ENCODE measurements around the gene FAM180A.
"Not testable (repeated sequence)": the region's sequence is repeated elsewhere in the genome, so short reads cannot be mapped to it uniquely, and the experiment has no call there.

Gene FAM180A

DNA sequence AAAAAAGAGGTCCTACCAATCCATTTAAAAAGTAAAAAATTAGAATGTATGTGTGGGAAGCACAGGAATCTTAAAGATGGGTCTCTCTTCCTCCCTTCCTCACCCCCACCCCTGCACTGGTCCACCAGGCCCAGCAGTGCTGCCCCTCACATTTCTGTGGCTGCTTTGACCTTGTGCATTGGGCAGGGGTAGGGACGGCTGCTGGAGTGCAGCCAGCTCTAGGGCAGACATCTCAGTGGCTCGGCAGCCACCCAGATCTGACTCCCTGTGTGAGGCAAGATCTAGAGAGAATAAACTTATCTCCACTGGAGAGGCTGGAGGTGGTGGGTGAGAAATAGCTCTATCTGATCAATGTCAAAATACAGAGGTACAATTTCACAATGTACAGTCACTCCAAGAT lies 6.7 kb downstream of the FAM180A start:
- no peak for DNase-seq (ENCODE audit: low read depth)

DNA sequence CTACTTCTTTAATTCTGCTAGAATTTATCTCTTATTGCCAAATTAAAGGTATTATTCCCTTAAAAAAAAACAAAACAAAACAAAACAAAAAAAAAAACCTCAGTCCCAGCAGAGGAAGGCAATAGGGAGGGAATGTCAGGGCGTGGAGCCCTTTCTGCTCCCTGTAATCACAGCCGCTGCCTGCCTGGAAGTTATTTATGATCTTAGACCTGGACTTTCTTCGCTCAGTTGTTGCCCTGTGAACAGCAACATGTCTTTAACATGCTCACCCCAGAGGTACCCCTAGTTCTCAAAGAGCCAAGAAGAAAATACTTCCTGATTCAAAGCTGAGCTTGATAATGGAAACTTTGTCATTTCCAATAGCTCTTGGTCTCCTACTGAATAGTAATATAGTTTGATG lies 7.7 kb downstream of the FAM180A start:
- DNase-seq (ENCODE audit: low read depth) = no peak

DNA sequence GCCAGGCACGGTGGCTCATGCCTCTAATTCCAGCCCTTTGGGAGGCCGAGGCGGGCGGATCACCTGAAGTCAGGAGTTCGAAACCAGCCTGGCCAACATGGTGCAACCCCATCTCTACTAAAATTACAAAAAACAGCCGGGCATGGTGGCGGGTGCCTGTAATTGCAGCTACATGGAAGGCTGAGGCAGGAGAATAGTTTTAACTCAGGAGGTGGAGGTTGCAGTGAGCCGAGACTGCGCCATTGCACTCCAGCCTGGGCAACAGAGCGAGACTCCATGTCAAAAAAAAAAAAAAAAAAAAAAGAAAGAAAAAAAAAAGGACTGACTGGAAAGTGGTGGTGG lies 11.3 kb downstream of the FAM180A start:
- not testable (repeated sequence) for DNase-seq (ENCODE audit: low read depth)

DNA sequence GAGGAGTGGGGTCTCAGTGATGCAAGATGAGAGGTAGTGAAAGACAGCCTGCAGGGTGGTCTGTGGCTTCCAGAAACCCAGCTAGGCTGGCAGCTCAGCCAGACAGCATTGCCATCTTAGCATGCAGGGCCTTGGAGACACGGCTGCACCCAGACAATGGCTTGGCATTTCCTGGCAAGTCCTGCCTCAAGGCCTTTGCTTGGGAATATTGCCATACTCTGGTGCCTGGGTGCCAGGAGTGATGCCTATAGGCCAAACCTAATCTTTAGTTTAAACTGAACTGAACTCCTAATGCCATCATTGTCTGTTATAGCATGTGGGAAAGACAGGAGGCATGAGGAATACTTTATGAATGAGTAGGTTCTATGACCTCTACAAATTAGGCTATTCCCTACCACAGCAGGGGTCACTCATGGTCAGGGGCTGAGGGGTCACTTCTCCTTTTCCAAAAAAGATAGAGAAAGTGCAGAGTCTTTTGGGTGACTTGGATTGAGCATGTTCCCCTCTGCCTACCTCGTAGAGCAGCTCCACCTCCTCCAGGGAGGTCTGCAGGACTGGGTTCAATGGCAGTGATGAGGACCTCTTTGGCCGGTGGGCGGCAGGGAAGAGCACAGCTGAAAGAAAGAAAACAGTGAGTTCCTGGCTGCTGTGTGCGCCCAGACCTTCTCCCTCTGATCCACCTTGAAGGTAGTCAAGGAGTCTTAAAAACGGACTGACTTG lies 11.9 kb downstream of the FAM180A start:
- DNase-seq (ENCODE audit: low read depth) = no peak

DNA sequence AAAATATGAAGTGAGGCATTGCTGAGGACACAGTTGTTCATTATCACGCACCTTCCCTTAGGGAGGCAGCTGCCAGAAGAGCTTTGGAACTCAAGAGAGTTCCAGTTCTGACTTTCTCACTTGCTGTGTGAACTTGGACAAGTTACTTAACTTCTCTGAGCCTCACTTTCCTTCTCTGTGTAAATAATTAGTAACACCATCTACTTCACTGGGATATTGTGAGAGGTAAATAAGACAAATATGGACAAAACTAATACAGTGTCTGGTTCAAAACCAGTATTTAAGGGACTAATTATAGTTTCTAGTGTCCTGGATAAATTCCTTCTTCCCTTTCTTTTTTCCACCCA lies 14.3 kb downstream of the FAM180A start:
- DNase-seq (ENCODE audit: low read depth) = no peak

DNA sequence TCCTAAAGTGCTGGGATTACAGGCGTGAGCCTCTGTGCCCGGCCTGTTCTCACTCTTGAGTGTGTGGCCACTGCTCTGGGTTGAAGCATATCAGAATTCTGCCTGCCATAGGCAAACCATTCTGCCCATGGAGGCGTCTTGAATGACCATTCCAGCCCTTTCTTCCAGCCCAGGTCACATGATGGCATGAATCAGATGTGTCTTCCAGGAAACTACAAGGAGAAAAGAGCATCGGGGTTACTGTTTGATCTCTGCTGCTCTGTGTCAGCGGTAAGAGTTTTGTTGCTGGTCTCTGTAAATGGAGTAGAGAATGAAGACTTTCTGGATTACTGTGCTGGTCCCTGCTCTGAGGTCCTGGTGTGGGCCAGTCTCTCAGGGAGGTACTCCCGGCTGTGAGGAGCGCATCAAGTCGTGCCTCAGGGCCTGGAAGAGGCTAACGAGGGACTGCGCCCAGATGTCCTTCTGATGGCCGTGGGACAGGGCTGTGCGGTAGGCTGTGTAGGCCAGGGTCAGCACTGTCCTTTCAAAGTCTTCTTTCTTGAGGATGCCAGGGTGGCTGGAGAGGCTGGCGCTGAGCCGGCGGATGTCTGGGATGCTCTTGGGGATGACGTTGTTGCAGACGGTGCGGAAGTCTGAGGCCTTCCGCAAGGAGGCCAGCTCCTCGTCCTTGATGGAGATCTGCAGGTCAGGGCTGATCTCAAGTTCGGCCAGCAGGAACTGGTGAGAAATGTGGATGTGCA lies 14.8 kb downstream of the FAM180A start:
- no peak for DNase-seq (ENCODE audit: low read depth)

DNA sequence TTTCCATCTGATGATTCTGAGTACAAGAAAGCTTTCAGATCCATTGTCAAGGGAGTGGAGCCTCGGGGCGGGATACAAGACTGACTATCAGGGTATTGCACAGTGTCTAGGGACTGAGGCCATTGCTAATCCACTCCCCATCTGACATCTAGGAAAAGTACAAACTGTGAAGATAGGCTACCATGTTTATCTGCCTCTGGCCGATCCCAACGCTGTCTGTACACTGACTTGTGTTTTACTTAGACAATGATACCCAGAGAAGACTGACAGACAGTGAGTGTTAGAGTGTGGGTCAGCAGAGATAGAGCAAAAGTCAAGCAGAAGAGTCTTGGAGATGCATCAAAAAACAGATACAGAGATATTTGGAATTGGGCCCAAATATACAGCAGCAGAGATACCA lies 17.5 kb downstream of the FAM180A start:
- no peak for DNase-seq (ENCODE audit: low read depth)

DNA sequence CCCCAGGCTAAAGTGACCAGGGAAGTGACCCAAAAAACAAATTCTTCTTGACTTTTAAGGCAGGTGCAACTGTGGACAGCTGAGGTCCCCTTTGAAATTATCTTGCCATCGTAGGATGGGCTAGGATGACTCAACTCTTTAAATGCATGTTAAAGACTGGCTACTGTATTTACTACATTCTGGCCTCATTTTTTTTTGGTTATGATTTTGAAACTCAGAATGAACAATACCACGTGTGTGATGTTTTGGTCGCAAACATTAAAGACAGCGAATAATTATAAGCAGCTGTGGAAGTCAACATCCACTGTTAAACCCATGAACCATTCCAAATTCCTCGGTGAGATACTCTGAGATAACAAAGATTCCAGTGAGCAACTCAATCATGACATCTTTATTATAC lies 19.4 kb downstream of the FAM180A start:
- no peak for DNase-seq (ENCODE audit: low read depth)

DNA sequence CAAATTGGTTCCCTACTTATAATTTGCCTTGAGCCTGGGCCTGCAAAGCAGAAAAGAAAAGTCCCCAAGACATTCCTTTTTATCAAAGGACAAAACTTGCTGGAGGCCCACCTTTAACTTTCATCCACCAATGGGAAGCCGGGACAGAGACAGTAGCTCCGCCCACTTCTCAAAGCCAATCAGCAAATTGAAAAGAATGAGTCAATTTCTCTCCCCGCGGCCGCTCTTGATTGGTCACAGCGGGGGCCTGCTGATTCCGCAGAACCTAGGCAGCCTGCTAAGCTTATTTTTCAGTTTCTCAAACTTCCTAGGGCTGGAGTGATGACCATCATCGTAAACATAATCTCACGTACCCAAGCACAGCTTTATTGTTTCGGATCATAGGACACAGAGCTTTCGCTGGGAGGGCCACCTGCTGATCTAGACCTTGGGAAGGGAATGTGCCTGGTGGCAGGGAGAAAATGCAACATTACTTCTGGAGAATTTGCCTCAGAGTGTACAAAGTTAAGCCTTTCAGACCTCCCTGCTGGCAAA lies 20.4 kb downstream of the FAM180A start, which contains the start of gene SLC13A4:
TSS of gene SLC13A4 (minus strand) at position 51 of the 534 bp plus-strand sequence. CDS start 690 bp downstream, outside the sequence.
- no peak for DNase-seq (ENCODE audit: low read depth)

DNA sequence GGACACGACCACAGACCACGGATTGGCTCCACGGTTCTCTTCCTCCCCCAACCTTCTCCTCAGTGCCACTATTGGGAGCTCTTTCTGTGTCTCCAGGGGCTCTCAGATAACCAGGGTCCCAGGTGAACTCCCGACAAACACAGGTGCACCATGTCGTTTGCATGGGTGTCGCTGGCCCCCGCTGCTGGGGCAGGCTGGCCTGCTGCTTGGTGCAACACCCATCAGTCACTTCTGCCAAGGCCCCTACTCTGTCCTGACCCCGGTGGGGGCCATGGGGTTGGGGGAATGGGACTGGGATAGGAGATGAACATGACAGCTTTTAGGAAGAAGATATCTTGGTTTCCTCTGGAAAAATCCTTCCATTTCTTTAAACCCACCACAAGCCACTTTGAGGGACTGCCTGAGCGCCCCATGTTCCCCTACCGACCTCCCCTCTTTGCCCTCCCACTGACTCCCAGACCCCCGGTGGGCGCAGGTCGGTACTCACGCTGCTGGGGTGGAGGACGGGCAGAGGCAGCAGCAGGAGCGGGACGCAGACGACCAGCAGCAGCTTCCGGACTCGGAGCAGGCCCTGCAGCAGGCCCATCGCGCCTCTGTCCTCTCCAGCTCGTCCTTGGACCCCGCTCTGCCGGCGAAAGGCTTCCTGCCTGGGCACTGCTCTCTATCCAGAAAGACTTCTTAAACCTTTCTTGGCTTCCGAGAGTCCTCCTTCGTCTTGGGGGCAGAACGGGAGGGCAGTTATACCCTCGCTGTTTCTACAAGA lies 21.5 kb downstream of the FAM180A start:
- DNase-seq (ENCODE audit: low read depth) = no peak

DNA sequence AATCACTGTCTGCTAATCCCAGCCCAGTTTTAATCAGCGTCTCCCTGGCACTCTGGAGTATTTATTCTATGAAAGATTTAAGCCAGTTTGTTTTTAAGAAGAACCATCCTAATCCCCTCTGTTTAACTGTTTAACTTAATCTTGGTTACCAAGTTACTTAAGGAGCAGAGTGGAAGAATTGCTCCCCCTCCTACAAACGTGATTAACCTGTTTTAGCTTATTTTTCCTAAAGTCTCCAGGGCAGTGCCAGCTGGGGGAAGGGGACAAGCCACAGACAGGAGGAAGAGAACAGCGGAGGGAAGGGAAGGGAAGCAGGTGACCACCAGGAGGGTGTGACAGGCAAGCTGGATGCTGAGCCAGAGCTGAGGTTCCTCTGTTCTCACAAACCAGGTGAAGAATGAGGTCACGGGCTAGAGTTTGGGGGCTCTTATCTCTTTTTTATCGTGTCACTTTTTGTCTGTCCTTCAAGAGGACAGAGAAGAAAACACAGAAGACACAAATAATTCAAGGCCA lies 22.3 kb downstream of the FAM180A start:
- no peak for DNase-seq (ENCODE audit: low read depth)

DNA sequence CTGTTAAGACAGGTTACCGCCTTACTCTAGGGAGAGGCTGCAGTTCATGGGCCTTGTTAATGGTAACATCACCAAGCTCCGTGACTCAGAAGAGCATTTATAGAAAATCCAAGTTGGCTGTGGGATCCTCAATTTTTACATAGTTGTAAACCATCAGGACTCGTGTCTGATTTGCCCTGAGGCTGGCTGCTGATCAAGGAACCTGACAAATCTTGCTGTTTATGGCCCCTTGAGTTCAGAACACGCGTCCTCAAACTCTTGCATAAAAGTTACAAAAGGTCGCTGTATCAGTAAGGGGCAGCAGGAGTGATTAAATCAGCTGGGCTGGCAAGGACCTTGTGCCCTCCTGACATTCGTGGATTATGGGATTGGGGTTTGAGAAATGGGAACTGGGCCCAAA lies 25.2 kb downstream of the FAM180A start:
- DNase-seq (ENCODE audit: low read depth) = no peak

DNA sequence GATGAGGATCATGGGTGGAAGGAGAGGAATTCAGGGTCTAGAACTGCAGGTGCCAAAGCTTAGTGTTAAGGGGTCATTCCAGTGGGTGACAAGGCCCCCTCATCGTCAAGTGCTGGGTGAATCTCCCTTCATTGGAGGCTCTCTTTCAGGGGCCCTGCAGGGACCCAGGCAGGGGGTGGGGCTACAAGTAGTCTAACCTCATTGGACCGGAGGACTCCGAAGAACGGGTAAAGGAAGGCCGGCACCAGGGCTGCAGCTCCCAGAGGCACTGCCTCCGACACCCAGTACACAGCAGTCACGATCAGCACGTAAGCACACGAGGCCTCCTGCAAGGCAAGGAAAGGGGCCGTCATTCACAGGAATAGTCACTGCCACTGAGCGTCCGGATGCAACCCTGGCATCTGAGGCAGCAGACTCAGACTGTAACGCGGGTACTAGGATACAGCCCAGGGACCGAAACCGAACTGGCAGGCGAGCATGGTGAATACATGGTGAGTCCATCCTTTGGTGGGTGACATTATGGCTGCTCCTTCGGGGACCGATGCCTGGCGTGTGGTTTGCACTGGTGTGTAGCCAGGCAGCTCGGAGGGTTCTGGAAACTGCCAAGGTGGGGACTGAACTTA lies 27.3 kb downstream of the FAM180A start:
- DNase-seq (ENCODE audit: low read depth) = no peak

DNA sequence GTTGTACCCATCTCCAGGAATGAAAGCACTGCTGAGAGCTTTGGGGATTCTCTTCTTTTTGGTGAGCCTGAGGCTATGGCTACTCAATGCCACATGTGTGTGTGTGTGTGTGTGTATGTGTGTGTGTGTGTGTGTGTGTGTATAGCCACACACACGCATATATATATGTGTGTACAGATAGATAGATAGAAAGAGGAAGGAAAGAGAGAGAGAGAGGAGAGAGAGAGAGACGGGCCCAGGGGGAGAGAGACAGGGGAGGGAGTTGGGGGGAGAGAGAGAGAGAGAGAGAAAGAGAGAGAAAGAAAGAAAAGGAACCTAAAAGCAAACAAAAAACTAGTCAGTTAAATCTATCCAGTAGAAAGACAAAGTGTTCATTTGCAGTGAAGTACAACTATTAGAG lies 28.9 kb downstream of the FAM180A start:
- no peak for DNase-seq (ENCODE audit: low read depth)

DNA sequence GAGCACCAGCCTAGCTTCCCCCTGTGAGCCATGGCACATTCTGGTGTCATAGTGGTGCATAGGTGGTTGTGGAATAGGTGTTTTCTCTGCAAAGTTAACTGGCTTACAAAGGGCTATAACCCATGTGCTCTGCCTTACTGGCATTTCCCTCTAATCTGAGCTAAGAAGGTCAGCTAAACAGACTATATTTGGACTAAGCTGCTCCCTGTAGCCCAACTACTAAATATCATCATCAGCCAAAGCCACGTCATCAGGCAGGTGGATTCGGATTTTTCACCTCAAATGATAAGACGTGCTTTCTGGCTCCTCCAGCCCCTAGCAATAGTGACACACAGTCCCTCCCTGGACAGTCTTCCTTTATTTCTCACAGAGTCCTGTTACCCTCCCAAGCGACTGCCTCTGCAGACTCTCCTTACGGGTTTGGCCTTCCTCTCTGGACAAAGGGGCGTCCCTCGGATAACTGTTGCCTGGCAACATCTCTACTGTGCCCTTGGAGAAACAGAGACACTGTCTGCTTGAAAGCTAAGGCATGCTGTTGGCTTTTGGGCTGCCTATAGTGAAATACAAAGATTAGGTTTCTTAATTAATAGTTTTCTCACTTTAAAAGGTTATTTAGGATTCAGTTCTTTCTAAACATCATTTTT lies 29.7 kb downstream of the FAM180A start:
- no peak for DNase-seq (ENCODE audit: low read depth)

DNA sequence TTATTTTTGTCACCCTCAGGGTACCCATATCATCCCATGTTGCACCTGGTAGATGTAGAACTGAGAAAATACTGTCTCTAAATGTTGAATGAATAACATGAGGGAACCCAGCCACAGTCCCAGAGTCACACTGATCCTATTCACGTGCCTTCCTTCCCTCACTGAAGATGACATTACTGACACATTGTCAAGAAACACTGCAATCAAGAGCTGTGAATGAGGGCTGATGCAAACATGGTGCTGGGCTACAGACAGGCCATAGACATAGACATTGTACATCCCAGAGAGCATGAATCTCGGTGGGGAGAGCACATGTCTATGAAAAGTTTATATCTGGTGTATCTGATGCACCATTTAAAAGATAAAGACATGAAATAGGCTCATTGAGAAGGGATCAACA lies 30.4 kb downstream of the FAM180A start:
- no peak for DNase-seq (ENCODE audit: low read depth)

DNA sequence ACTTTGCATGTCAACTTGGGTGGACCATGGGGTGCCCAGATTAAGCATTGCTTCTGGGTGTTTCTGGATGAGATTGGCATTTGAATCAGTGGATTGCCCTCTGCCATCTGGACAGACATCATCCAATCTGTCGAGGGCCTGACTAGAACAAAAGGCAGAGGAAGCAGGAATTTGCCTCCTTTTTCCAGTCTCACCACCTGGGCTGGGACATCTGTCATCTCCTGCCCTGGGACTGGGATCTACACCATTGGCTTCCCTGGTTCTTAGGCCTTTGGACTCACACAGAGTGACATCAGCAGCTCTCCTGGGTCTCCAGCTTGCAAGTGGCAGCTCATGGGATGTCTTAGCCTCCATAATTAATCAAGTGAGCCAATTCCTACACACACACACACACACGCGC lies 30.9 kb downstream of the FAM180A start:
- no peak for DNase-seq (ENCODE audit: low read depth)

DNA sequence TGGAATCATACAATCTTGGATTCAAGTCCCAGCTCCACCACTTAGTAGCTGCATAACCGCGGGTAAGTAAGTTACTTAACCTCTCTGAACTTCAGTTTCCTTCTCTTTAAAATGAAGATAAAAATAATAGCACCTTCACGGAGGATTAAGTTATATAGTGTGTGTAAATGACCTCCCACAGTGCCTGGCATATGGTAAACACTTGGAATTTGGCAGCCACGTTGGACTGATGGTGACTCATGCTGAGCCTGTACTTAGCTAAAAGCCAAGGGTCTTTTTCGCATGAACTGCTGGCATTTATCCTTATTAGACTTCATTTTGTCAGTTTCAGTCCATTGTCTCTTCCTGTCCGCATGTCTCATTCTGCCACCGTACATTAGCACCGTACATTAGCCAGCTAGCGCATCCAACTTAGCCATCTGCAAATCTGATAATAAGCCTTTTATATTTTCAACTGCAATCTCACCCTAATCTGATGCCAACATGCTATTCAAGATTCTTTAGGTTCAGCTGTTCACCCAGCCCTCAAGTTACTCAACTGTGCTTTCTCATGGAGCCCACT lies 31.9 kb downstream of the FAM180A start:
- peak; percentile 51 for DNase-seq (ENCODE audit: low read depth)

DNA sequence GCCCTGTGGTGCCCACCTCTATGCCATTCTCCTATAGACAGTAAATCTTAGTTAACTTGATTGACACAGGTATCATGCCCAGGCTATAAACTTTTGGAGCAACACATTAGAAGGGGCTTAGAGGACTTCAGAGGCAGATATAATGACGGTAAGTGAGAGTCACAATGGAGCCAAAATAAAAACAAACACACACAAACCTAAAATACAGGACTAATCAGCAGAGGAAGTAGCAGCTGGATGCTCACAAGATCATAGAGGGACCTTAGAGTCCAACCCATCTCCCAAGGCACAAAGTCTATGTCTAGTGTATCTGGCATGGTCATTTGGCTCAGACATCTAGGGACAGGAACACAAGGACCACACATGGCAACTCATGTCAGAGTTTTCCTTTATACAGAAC lies 32.9 kb downstream of the FAM180A start:
- DNase-seq (ENCODE audit: low read depth) = no peak

DNA sequence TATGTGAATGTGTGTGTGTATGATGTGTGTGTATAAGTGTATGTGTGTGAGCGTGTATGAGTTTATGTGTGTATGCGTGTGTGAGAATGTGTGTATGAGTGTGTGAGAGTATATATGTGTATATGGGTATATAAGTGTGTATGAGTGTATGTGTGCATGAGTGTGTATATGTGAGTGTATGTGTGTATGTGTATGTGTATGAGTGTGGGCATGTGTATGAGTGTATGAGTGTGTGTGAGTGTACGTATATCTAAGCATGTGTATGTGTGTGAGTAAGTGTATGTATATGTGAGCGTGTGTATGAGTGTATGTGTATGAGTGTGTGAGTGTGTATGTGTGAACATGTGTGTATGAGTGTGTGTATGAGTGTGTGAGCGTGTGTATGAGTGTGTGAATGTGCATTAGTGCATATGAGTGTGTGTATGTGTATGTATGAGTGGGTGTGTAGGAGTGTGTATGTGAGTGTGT lies 33.5 kb downstream of the FAM180A start:
- no peak for DNase-seq (ENCODE audit: low read depth)

DNA sequence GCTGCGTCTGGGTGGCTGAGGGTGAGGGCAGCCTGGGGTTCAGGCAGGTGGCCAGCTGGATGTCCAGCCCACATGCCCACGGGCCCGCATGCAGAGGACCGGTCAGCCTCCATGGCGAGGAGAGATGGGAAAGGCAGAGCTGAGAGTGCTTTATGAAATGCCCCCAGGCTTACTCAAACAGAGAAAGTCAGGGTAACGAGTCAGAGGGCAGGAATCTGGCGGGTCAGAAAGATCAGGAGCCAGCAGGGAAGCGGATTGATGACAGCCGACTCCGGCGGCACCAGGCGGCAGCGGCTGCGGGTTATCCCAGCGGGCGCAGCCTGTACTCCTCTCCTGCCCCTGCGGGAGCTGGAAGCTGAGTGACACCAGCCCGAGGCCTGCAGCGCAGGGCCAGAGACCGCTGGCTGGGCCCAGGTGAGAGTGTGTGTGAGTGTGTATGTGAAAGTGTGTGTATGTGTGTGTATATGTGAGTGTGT lies 34.0 kb downstream of the FAM180A start:
- DNase-seq (ENCODE audit: low read depth) = no peak
